Sigmoid colon (tissue), 7 donors: ENCODE measurements around the gene MARK3. TPM values are rescaled to one million over a fixed set of nuclear protein-coding genes. Genes with fewer than 3 reads are reported as not detected.

Experiments used
- DNase-seq: peaks from one replicate; pipeline ENCODE4 v3.0.0-alpha.2; 2019
- H3K27ac ChIP-seq, 4 donors: fragments of 200-600 bp; sonication (generic); one replicate each; pipeline ENCODE4 v1.5.1; 2016 to 2019; ENCODE audit warnings: mild to moderate bottlenecking in 1 of 4
- H3K27me3 ChIP-seq, 3 donors: fragments of 200-600 bp; sonication (generic); one replicate each; pipeline ENCODE4 v1.5.1; 2019; ENCODE audit warnings: mild to moderate bottlenecking in 1 of 3
- H3K36me3 ChIP-seq, 4 donors: fragments of 200-600 bp; sonication (generic); one replicate each; pipeline ENCODE4 v1.5.1; 2016 to 2019
- H3K4me1 ChIP-seq, 4 donors: fragments of 200-600 bp; sonication (generic); one replicate each; pipeline ENCODE4 v1.5.1; 2017 to 2019
- H3K4me3 ChIP-seq, 4 donors: fragments of 200-600 bp; sonication (generic); one replicate each; pipeline ENCODE4 v1.5.1; 2017 to 2019; ENCODE audit warnings: mild to moderate bottlenecking in 2 of 4, moderate library complexity in 1 of 4
- H3K9me3 ChIP-seq, 4 donors: fragments of 200-600 bp in 3 of 4; sonication (generic) in 3 of 4; one replicate each; pipeline versions ENCODE4 v1.5.1 to v1.6.1; 2013 to 2019
- EP300 ChIP-seq, 4 donors: sonication (generic); formaldehyde crosslinking; IDR thresholded peaks; one replicate each; pipeline ENCODE4 v1.6.1; 2017; ENCODE audit warnings: antibody characterized with exemption in 4 of 4
- POLR2A ChIP-seq, 2 donors: fragments of 450-650 bp; IDR thresholded peaks; one replicate each; pipeline ENCODE4 v1.6.1; 2016; ENCODE audit warnings: antibody characterized with exemption in 2 of 2, mild to moderate bottlenecking in 2 of 2, moderate library complexity in 2 of 2
- POLR2AphosphoS5 ChIP-seq, 4 donors: sonication (generic); formaldehyde crosslinking; IDR thresholded peaks; one replicate each; pipeline ENCODE4 v1.6.1; 2017; ENCODE audit warnings: antibody characterized with exemption in 4 of 4
- WGBS, 2 donors: extraction: QIAGEN DNeasy Blood & Tissue Kit; methylation state at CpG; one replicate each; pipeline ENCODE4 v1.1.7; 2013; 5-methylcytosine and 5-hydroxymethylcytosine counted together
- intact Hi-C: fragments of 100-400 bp; cut with DNase I; formaldehyde crosslinking; loops from one replicate; pipeline ENCODE4 v1.15.1; 2023
- polyA plus RNA-seq, 3 donors: library from polyadenylated mRNA; stranded (reverse); fragments of 200-250 nt; gene quantifications; one replicate each; pipeline ENCODE4 v1.2.3, GENCODE V29; 2013
- total RNA-seq, 4 donors: library from RNA; depleted of rRNA; stranded (reverse); fragments of >200 nt; gene quantifications; one replicate each; pipeline ENCODE4 v1.1.0, GENCODE V29; 2016
- TF ChIP-seq, protein P1 (sequence below), 4 experiments: fragments of 450-650 bp in 3 of 4; fragments of 200-600 bp in 1 of 4; IDR thresholded peaks; one replicate each; pipeline ENCODE4 v1.5.1; 2016 to 2019; ENCODE audit warnings: antibody characterized with exemption in 4 of 4, mild to moderate bottlenecking in 3 of 4, moderate library complexity in 2 of 4
- donor health status: healthy with polysubstance abuse.
- donor health status: Bipolar disorder and iron deficiency.
- donor health status: healthy.

The MARK3 gene
- total RNA-seq (100 to 1,000 TPM in 2 of 4 donors, 10 to 100 TPM in 2; 66.7 to 104 (median 87.0) TPM), polyA plus RNA-seq (10 to 100 TPM; 21.6 to 41.8 (median 25.4) TPM)

DNA sequence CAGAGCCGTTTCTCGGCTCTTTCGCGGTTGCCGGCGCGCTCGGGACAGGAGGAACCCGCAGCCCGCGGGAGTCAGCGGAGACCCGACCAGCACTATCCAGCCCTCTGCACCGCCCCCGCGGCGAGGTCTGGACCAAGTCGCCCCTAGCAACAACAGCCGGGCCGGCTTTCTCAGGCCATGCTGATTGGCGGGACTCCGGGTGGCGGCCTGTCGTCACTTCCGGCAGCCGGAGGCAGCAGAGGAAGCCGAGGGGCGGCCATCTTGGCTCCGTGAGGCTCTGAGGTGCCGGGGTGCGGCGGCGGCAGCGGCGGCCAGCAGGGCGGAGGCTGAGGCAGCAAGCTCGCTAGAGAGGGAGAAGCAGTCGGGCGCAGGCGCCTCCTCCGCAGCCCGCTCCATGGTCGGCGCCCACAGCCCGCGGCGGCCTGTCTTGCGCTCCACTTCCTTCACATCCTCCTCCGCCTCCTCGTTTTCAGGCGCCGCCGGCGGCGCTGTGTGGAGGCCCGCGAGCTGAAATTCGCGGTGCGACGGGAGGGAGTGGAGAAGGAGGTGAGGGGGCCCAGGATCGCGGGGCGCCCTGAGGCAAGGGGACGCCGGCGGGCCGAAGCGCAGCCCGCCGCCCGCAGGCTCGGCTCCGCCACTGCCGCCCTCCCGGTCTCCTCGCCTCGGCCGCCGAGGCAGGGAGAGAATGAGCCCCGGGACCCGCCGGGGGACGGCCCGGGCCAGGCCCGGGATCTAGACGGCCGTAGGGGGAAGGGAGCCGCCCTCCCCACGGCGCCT, at the start of gene MARK3:
Gene MARK3 (plus strand): TSS at position 264 of the 777 bp plus-strand sequence. CDS start 615 bp downstream, outside the sequence.
- DNase-seq = peak; percentile 99
- Histone ChIP-seq H3K27ac (peak within 1 kb of the TSS; percentile 95 to 99 (median 98)), H3K4me3 (peak within 1 kb of the TSS; percentile 81 to 100 (median 92)), H3K9me3 (no peaks in the 10 kb centered on the region), H3K27me3 (no peaks in the 10 kb centered on the region), H3K4me1 (peaks cover 0 to 37% (median 34%) of the 10 kb centered on the region in 4 donors), H3K36me3 (no peaks in the 10 kb centered on the region)
- TF ChIP-seq POLR2A (IDR thresholded peaks at IDR 0.05) (peak; percentile 86), EP300 (IDR thresholded peaks at IDR 0.05) (no peak), POLR2AphosphoS5 (IDR thresholded peaks at IDR 0.05) (peak; percentile 93 to 98 (median 96))
- TF ChIP-seq, protein P1, sequence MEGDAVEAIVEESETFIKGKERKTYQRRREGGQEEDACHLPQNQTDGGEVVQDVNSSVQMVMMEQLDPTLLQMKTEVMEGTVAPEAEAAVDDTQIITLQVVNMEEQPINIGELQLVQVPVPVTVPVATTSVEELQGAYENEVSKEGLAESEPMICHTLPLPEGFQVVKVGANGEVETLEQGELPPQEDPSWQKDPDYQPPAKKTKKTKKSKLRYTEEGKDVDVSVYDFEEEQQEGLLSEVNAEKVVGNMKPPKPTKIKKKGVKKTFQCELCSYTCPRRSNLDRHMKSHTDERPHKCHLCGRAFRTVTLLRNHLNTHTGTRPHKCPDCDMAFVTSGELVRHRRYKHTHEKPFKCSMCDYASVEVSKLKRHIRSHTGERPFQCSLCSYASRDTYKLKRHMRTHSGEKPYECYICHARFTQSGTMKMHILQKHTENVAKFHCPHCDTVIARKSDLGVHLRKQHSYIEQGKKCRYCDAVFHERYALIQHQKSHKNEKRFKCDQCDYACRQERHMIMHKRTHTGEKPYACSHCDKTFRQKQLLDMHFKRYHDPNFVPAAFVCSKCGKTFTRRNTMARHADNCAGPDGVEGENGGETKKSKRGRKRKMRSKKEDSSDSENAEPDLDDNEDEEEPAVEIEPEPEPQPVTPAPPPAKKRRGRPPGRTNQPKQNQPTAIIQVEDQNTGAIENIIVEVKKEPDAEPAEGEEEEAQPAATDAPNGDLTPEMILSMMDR (IDR thresholded peaks at IDR 0.05) = peak in 2 of 4 experiments; percentile 11 to 23
- WGBS, 2 donors = 0% methylated on average over 91 of the region's 91 CpGs
- intact Hi-C loops = loop anchor here (1.0 kb wide), 1 partner anchor 51 kb away; the partner anchor contains the start of gene EIF5

- DNase-seq = no peak
- 87 to 92% methylated on average over 14 of the region's 14 CpGs for whole genome bisulfite sequencing, 2 donors
- Histone ChIP-seq H3K36me3 (peaks cover 57 to 60% (median 57%) of the 10 kb centered on the region in 4 donors), H3K4me3 (peak overlapping the region in 1 of 4 donors; percentile 98), H3K27me3 (no peaks in the 10 kb centered on the region), H3K9me3 (no peaks in the 10 kb centered on the region), H3K4me1 (peaks cover 0 to 44% (median 28%) of the 10 kb centered on the region in 4 donors), H3K27ac (peak overlapping the region in 2 of 4 donors; percentile 100)
- no peak for TF ChIP-seq EP300 (IDR thresholded peaks at IDR 0.05)
- no peak for TF ChIP-seq POLR2A (IDR thresholded peaks at IDR 0.05)
- TF ChIP-seq POLR2AphosphoS5 (IDR thresholded peaks at IDR 0.05) = no peak
- TF ChIP-seq, protein P1 (IDR thresholded peaks at IDR 0.05) = no peak
- intact Hi-C loops = loop anchor here (10.0 kb wide), 1 partner anchor 159 kb away; no protein-coding TSS in a partner anchor
These were observed 49.0 kb upstream of the MARK3 start for GRCh38 chr14:103336191-103336590.

DNA sequence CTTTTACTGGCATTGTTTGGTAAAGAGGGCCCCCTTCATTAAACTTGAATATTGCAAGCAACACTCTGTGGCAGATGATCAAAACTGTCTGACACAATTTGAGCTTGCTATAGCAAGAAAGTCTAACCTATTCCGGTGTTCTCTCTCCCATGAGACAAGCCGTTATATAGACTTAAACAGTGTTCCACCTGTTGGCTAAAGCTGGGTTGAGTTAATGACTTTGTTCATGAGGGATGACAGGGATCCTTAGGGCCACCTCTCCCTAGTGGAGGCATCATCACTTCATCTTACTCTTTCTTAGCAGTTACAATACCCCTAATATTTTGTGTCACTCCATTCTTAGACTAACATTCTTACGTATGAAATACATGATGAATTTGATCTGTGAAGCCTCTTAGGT, 47.4 kb upstream of the MARK3 start:
- H3K27me3 ChIP-seq = no peaks in the 10 kb centered on the region
- H3K9me3 ChIP-seq = no peaks in the 10 kb centered on the region
- WGBS, 2 donors = 87 to 91% methylated on average over 3 of the region's 3 CpGs
- peaks cover 66 to 76% (median 71%) of the 10 kb centered on the region in 4 donors for H3K36me3 ChIP-seq
- DNase-seq = no peak
- no peak overlapping the region for H3K4me3 ChIP-seq
- intact Hi-C loops = loop anchor here (10.0 kb wide), 1 partner anchor 157 kb away; no protein-coding TSS in a partner anchor
- no peak for TF ChIP-seq POLR2A (IDR thresholded peaks at IDR 0.05)
- TF ChIP-seq, protein P1 (IDR thresholded peaks at IDR 0.05) = no peak
- TF ChIP-seq EP300 (IDR thresholded peaks at IDR 0.05) = no peak
- no peak for TF ChIP-seq POLR2AphosphoS5 (IDR thresholded peaks at IDR 0.05)
- H3K27ac ChIP-seq = peak overlapping the region in 1 of 4 donors; percentile 15
- peaks cover 0 to 40% (median 26%) of the 10 kb centered on the region in 4 donors for H3K4me1 ChIP-seq

DNA sequence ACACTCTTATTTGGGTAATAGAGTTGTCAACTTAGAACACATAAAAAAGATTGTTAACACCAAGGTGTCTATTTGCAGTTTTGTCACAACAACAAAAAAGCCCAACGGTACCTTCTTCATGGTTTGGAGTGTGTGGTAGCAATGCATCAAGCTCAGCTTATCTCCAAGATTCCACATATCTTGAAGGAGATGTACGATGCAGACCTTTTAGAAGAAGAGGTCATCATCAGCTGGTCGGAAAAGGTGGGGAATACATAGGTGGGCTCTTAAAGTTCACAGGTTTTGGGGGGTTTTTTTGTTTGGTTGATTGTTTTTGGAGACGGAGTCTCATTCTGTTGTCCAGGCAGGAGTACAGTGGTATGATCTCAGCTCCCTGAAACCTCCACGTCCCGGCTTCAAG, 45.7 kb upstream of the MARK3 start:
- Histone ChIP-seq H3K4me1 (peaks cover 0 to 36% (median 23%) of the 10 kb centered on the region in 4 donors), H3K9me3 (no peaks in the 10 kb centered on the region), H3K4me3 (no peak overlapping the region), H3K36me3 (peaks cover 66 to 93% (median 86%) of the 10 kb centered on the region in 4 donors), H3K27ac (no peak overlapping the region), H3K27me3 (no peaks in the 10 kb centered on the region)
- intact Hi-C loops = loop anchor here (10.0 kb wide), 1 partner anchor 155 kb away; no protein-coding TSS in a partner anchor
- TF ChIP-seq, protein P1 (IDR thresholded peaks at IDR 0.05) = no peak
- TF ChIP-seq POLR2AphosphoS5 (IDR thresholded peaks at IDR 0.05) (no peak), POLR2A (IDR thresholded peaks at IDR 0.05) (no peak), EP300 (IDR thresholded peaks at IDR 0.05) (no peak)
- DNase-seq = no peak
- 84 to 97% methylated on average over 6 of the region's 6 CpGs for WGBS, 2 donors
